Measurements from ENCODE around the gene SERINC5.
"Not testable (repeated sequence)": the region's sequence is repeated elsewhere in the genome, so short reads cannot be mapped to it uniquely, and the experiment has no call there.

The SERINC5 gene

DNA sequence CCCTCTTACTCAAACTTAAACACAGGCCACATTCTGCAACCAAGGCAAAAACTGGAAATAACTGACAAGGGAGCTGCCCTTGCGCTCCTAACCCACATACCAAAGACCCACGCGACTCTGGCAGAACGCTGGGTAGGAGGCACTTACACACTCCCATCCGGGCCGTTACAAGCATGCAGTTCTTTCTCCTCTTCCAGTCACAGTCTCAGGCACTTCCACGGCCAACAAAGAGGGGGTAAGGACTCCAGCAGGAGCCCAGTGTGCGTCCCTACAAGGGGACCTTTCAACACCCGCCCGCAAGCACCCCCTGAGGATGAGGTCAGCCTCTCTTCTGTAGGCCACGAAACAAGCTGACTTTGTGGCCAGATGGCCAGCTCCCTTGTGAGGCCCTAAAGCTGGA, 57.4 kb downstream of the SERINC5 start:
- DNase-seq (ENCODE audit: low read depth in 2 of 2), result no peak

DNA sequence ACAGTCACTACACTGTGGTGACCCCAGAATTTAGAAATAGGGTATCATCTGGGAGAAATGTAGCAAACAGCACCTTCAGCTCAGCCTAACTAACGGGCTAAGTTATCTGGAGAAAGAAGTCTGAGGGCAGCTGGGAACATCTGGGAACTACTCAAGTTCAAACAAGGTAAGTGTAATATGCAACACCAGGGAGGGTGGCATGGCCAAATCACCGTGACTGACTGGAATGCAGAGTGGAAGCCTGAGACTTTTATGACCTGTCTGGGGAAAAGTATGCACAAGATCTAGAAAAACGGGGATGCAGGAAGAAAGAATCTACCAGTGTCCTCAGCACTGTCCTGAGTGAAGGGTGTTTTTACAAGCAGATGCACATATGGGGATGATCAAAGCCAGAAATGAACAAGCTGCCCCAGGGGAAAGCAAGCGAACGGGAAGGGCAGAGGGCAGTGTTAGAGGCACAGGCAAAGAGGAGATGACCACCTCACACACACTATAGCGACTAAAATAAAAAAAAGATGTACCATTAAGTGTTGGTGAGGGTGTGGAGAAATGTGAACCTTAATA, 59.9 kb downstream of the SERINC5 start:
- DNase-seq (ENCODE audit: low read depth in 2 of 2), result no peak

DNA sequence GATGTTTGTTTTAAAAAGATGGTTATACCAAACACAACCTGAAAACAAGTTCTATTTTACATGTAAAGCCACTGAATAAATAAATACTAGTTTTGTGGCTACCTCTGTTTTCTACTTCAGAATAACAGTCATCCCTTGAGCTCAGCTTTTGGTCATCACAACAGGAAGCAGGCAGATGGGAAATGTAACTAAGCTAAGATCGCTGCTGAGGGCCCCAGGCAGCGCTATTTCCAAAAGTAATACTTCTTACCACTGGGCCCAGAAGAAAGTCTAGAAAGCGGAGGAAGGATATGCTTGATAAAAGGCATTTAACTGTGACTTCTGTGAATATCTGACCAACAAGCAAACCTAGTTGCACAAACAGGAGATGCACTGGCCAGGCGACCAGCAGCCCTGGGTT, 61.4 kb downstream of the SERINC5 start:
- no peak for DNase-seq (ENCODE audit: low read depth in 2 of 2)

DNA sequence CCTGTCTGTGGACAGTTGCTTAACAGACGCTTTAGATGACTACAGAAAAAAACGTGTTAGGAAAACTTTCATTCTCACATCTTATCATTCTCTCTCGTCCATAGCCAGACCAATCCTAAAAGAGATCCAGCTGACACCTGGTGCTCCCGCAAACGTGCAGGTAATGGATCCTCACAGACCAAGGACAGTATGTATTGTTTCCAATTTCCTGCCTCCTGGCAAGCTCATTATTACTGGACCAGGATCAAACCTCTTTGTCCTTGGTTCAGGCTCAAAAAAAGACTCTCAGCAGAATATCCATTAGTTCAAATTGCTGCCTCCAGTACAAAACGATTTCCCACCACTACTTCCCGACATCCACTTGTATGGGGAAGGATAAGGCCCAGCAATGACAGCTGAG, 62.4 kb downstream of the SERINC5 start:
- no peak for DNase-seq (ENCODE audit: low read depth in 2 of 2)

DNA sequence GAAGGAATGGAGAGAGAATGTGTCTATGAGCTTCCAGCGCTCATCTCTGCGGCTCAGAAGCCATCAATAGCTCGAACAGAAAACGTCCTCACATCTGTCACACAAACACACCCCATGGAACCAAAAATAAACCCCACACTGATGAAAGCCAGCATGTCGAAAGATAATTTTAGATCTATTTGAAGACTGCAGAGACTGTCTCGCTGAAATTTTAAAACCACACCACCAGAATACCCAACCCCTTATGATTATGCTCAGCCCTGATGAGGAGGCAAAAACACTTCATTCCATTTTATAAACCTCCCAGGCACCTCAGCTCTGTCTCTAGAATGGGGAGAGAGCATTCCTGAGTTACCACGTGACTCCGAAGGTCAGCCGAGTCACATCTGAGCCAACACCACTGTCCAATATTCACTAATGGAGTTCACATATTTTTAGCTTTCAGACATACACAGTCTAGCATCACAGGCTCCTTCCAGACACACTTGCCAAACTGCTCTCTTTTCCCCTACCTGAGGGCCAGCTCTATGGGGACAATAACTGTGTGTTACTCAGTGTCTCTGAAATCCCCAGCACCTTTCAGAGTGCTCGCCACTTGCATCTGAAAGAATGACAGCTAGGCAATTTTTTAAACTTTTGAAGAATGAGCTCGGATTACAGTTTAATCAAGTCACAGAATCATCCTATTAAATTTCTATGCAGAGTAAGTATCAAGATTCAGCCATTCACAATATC, 63.2 kb downstream of the SERINC5 start:
- DNase-seq (ENCODE audit: low read depth in 2 of 2), result no peak

DNA sequence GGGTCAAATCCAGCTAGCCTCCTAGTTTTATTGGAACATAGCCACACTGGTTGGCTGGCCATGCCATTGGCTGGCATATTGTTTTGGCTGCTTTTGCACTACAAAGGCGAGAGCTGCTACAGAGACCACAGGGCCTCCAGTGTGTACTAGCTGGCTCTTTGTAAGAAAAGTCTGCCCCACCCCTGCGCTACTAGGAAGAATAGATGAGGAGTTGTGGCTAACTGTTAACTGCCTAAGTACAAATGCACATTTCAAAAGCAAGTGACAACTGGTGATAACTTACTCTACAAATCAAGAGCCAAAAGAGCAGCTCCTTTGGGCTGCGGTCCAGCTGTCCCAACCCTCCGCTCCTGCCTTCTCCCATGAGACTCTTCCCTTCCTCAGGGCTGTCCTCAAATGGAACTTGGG, 63.9 kb downstream of the SERINC5 start:
- DNase-seq (ENCODE audit: low read depth in 2 of 2), result no peak

DNA sequence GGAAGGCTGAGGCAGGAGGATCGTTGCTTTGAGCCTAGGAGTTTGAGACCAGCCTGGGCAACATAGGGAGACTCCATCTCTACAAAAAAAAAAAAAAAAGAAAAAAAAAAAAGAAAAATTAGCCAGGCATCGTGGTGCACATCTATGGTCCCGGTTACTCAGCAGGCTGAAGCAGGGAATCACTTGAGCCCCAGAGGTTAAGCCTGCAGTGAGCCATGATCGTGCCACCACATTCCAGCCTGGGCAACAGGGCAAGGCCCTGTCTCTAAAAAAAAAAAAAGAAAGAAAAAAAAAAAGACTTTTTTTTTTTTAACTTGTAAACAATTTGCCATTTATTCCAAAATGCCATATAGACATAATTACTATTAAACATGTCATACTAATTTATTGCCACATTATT, 64.5 kb downstream of the SERINC5 start:
- no peak for DNase-seq (ENCODE audit: low read depth in 2 of 2)

DNA sequence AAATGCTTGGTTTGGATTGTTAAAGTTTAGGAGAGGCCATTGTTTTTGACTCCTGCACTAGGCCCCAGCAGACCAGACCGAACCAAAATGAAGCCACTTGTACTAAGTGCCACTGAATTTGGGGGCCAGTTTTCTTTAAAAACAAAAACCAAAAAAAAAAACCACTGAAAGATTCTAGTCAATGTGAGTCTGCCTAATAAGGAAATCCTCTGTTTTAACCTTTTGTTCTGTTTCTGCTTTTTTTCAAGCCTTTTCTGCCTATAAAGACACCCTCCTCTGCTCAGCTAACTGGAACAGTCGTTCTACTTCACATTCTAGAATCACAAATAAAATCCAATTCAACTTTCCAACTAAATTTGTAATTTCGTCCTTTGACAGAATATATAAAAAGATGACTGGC, 64.9 kb downstream of the SERINC5 start:
- DNase-seq (ENCODE audit: low read depth in 2 of 2), result no peak

DNA sequence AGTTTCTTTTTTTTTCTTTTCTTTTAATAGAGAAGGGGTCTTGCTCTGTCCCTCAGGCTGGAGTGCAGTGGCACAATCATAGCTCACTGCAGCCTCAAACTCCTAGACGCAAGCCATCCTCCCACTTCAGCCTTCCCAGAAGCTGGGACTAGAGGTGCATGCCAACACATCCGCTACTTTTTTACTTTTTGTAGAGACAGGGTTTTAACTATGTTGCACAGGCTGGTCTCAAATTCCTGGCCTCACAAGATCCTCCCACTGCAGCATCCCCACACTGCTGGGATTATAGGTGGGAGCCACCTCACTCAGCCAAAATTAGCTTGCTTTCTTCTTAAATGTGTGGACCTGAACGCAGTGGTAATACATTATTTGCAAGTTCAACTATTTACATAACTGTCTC, 66.1 kb downstream of the SERINC5 start:
- DNase-seq (ENCODE audit: low read depth in 2 of 2), result no peak

DNA sequence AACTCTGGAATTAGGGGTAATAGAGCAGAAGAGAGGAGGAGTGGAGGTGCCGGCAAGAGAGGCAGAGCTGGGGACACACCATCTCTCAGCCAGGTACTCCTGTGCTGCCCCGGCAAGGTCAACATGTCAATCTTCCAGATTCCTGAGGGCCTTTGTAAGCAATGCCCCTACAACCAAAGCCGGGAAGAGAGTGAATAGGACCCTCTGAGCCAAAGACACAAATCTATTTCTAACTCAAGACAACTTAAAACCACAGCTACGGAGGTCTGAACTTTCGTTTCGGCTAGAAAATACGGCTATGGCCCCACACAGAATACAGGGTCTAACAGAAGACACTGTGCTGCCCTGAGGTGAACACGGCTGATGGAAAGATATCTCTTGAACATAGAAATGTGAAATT, 66.6 kb downstream of the SERINC5 start:
- no peak for DNase-seq (ENCODE audit: low read depth in 2 of 2)

DNA sequence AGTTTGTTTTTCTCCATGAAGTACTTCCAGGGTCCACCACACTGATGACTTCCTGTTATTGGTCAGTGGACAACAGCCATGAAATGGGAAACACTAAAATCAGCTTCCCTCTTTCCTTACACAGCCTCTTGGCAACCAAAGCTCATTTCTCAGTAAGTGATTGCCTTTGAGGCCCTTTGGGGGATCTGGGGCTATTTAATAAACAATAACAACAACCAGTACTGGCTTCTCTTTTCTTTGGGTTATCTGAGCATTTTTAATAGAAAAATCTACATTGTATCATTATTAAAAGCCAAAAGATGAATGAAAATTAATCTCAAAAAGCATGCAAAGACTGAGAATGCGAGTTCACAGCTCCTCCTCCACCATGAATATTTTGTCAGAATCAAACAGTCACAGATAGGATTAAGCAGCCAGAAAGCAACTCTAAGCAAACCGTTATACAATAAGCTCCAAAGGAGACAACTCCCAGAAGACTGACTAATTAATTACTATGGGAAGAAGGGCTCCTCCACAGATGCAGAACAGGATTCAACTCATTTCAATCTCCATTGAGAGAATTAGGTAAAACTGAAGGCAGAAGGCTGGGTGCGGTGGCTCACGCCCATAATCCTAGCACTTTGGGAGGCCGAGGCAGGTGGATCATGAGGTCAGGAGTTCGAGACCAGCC, 68.3 kb downstream of the SERINC5 start:
- no peak for DNase-seq (ENCODE audit: low read depth in 2 of 2)

DNA sequence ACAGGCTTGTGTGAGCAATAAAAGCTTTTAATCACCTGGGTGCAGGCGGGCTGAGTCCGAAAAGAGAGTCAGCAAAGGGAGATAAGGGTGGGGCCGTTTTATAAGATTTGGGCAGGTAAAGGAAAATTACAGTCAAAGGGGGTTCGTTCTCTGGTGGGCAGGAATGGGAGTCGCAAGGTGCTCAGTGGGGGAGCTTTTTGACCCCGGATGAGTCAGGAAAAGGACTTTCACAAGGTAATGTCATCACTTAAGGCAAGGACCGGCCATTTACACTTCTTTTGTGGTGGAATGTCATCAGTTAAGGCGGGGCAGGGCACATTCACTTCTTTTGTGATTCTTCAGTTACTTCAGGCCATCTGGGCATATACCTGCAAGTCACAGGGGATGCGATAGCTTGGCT, 70.3 kb downstream of the SERINC5 start:
- not testable (repeated sequence) for DNase-seq (ENCODE audit: low read depth in 2 of 2)

DNA sequence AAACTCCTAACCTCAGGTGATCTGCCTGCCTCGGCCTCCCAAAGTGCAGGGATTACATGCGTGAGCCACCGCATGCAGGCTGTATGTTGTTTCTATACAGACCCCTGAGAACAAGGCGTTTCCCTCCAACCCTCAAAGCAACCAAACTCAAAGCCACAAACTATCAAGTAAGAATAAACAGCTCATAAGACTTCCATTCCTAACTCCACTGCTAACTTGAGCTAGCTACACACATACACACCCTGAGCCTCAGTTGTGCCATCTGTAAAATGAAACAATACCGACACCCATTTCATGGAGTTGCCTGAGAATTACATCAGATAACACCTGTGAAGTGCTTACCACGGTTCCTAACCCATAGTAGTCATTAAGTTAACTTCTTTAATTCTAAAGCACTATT, 70.8 kb downstream of the SERINC5 start:
- DNase-seq (ENCODE audit: low read depth in 2 of 2), result no peak

DNA sequence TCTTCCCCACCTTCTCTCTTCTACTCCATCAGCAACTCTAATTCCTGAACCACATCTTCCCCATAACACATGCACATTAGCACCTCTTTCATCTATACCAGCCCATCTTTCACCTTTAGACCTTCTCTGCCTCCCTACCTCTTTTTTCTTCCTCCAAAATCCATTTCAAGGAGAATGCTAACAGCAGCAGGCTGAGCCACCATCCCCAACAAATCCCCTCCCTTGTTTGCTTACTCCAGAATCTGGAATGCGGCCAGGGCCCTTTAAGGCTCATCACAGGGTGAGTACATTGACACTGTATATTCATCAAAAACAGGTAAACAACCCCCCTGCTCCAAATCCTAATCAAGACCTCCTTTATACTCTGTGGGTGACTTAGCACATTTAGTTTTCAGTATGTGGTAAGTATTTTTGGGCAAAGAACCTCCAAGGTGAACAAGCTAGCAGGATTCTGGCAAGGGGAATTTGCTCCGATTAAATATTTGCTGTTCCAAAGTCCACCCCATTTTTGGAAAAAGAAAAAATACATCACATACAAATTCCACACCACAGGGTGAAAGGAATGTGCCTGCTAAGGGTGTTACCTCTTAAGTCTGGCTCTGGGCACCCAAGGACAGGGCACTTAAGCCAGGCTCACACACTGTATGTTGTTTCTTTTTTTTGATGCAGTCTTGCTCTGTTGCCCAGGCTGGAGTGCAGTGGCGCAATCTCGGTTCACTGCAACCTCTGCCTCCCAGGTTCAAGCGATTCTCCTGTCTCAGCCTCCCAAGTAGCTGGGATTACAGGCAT, 71.4 kb downstream of the SERINC5 start:
- no peak for DNase-seq (ENCODE audit: low read depth in 2 of 2)

DNA sequence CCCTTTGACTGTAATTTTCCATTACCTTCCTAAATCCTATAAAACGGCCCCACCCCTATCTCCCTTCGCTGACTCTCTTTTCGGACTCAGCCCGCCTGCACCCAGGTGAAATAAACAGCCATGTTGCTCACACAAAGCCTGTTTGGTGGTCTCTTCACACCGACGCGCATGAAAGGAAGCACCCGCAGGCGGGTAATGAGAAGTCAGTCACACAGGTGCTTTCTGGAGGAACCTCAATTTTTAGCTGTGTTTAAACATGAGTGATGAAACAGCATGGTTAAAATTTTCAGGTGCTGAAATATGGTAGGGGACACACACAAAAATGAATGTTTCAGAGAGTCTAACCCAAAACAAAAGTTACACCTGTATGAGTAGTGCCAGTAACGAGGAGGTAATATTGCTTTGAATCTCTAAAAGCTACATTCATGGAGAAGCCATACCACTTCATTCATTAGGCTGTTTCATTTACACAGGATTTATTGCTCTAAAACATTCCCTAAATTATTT, 72.1 kb downstream of the SERINC5 start:
- DNase-seq (ENCODE audit: low read depth in 2 of 2), result not testable (repeated sequence)

DNA sequence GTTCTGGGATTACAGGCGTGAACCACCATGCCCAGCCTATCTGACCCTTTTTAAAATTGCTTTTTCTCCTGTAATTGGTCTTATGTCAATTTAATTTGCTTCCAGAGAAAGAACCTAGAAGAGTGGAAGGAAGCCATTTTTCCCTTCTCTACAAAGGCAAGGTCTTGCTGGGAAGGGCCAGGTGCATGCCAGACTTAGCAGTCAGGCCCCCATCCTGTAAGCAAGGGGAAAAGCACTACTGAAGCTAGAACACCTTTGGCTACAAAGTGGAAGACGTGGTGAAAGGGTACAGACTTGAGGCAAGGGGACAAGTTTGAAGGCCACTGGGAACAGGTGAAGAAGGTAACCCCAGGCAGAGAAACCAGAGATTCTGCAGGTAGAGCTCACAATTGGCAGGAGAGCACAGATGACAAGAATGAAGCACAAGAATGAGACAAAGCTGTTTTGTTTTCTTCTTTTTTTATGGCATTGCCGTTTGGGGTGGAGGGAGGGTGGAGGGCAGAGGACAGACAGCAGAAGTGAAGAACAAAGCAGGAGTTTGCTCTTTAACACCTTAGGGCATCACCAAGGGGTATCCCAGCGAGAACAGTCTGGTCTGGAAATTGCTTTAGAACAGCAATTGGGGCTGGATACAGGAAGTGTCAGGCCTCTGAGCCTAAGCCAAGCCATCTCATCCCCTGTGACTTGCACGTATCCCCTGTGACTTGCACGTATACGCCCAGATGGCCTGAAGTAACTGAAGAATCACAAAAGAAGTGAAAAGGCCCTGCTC, 72.9 kb downstream of the SERINC5 start:
- DNase-seq (ENCODE audit: low read depth in 2 of 2), result no peak

DNA sequence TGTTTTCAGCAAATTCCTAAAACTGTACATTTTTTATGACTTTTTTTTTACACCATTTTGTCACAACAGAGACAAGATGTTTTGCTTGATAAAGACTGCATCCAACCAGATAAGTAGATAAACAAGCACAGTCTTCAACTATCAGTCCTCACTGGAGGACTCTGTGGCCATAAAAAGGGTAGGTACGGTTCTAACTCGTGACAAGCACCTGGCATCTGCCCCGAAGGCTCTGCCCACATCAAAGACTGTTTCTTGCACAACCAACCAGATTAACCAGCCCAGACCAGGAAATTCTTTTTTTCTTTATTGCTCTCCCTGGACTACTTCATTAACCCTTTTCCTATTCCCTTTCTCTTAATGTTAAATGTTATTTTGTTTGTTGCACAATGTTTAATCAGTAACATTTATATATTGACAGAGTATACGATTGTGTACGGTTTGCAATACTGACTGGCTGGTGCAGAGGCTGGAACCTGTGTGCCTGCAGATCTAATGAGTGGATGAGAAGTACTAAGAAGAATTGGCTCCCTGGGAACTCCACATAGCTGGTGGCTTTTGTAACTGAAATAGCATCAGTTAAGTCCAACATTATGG, 74.1 kb downstream of the SERINC5 start:
- DNase-seq (ENCODE audit: low read depth in 2 of 2), result no peak

DNA sequence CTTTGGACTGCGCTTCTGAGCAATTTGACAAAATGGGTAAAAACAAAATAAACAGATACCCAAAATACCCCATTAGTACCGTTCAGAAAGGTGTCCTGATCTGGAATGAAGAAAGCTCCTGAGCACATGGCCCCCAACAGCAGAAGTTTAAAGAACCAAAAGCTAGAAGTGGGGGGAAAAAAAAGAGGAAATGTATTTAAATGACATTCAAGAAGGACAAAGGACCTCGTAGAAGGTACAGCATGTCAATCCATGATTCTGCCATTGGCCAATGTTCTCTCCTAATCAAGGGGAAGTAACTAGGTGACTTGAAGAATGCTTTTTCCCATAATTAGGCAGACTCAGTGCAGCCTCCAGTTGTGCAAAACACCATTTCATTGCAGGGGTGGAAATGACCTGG, 78.6 kb downstream of the SERINC5 start:
- no peak for DNase-seq (ENCODE audit: low read depth in 2 of 2)

DNA sequence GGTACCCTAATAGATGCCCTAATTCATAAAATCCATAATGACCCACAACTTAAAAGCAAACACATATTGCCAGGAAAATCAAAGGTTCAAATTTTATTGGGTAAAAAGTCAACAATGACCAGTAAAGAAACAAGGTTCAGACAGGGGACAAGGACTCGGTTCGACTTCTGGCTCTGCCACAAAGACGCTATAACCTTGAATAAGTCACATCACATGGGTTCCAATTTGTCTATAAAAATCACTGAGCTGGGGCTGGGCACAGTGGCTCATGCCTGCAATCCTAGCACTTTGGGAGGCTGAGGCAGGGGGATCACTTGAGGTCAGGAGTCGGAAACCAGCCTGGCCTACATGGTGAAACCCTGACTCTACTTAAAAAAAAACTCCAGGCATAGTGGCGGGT, 80.5 kb downstream of the SERINC5 start:
- DNase-seq (ENCODE audit: low read depth in 2 of 2), result no peak

DNA sequence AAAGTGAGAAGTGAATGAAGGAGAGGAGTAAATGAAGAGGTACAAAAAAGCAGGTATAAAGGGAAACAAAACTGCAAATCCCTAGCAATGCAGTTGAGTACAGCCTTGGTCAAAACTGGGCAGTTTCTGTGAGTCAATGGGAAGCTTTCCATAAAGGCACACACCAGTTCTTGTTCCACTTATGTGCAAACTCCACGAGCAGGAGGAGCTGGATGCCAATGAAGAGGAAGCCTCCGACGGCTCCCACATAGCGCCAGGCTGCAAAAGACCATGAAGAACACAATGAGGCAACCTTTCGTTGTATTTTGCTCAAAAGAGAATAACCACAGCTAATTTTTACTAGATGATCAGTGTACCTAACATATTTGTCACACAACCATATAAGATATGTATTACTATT, 81.1 kb downstream of the SERINC5 start:
- DNase-seq (ENCODE audit: low read depth in 2 of 2), result no peak

DNA sequence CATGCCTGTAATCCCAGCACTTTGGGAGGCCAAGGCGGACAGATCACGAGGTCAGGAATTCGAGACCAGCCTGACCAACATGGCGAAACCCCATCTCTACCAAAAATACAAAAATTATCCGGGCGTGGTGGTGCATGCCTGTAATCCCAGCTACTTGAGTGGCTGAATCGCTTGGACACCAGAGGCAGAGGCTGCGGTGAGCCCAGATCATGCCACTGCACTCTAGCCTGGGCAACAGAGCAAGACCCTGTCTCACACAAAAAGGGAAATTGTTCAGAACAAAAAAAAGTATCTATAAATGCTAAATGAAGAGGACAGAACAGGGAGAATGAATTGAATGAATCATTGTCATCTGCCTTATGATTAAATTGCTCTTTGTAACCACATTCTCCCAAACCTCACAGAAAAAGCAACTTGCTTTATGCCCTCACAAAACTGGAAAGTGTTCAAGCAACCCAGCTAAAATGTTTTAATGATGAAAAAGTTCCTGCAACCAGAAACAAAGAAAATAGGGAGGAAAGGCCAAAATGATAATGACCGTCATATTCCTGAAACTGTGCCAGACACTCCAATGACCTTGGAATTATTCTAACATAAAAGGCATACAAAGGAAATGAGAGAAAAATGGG, 83.7 kb downstream of the SERINC5 start:
- DNase-seq (ENCODE audit: low read depth in 2 of 2), result no peak

Data from stimulated activated CD4-positive, alpha-beta T cell treated with anti-CD3 and anti-CD28 coated beads, Interleukin-15, amount 100 ng/mL, for 48 hours (primary cell).